ENCODE results near the gene PPP1R12B.
"Not testable (repeated sequence)": the region's sequence is repeated elsewhere in the genome, so short reads cannot be mapped to it uniquely, and the experiment has no call there.

PPP1R12B gene

GRCh38 chr1:202456372-202457169 is 108.1 kb downstream of the PPP1R12B start:
- H3K36me3 ChIP-seq (ENCODE audit: insufficient read depth, low read length); H3K4me3 ChIP-seq (ENCODE audit: low read length); H3K9ac ChIP-seq (ENCODE audit: low read depth, low read length); H3K27me3 ChIP-seq (ENCODE audit: insufficient read depth, low read length); H3K9me3 ChIP-seq (ENCODE audit: insufficient read depth, low read depth, low read length); H3K27ac ChIP-seq (ENCODE audit: low read depth, low read length): not testable (repeated sequence)
- peaks cover 18% of the 10 kb centered on the region; the same call in 1 of the 2 replicates for H3K4me1 ChIP-seq (ENCODE audit: insufficient read depth, low read length)
- WGBS, result 88% methylated on average over 5 of the region's 5 CpGs

GRCh38 chr1:202458651-202459050 is 110.2 kb downstream of the PPP1R12B start:
- H3K4me1 ChIP-seq (ENCODE audit: insufficient read depth, low read length), result peaks cover 27% of the 10 kb centered on the region; the same call in 1 of the 2 replicates
- not testable (repeated sequence) for H3K4me3 ChIP-seq (ENCODE audit: low read length); H3K27ac ChIP-seq (ENCODE audit: low read depth, low read length)

GRCh38 chr1:202459470-202460142 is 111.1 kb downstream of the PPP1R12B start:
- H3K4me3 ChIP-seq (ENCODE audit: low read length); H3K27me3 ChIP-seq (ENCODE audit: insufficient read depth, low read length); H3K27ac ChIP-seq (ENCODE audit: low read depth, low read length); H3K9ac ChIP-seq (ENCODE audit: low read depth, low read length); H3K36me3 ChIP-seq (ENCODE audit: insufficient read depth, low read length); H3K9me3 ChIP-seq (ENCODE audit: insufficient read depth, low read depth, low read length): not testable (repeated sequence)
- H3K4me1 ChIP-seq (ENCODE audit: insufficient read depth, low read length), result peaks cover 27% of the 10 kb centered on the region; the same call in 1 of the 2 replicates

More at GRCh38 chr1:202458651-202459050, 110.2 kb downstream of the PPP1R12B start:
- H3K36me3 ChIP-seq (ENCODE audit: insufficient read depth, low read length); H3K9me3 ChIP-seq (ENCODE audit: insufficient read depth, low read depth, low read length); H3K27me3 ChIP-seq (ENCODE audit: insufficient read depth, low read length); H3K9ac ChIP-seq (ENCODE audit: low read depth, low read length): not testable (repeated sequence)

GRCh38 chr1:202460143-202460495 is 111.6 kb downstream of the PPP1R12B start:
- H3K4me1 ChIP-seq (ENCODE audit: insufficient read depth, low read length), result peaks cover 27% of the 10 kb centered on the region; the same call in 1 of the 2 replicates
- H3K4me3 ChIP-seq (ENCODE audit: low read length); H3K27me3 ChIP-seq (ENCODE audit: insufficient read depth, low read length); H3K36me3 ChIP-seq (ENCODE audit: insufficient read depth, low read length); H3K9ac ChIP-seq (ENCODE audit: low read depth, low read length); H3K27ac ChIP-seq (ENCODE audit: low read depth, low read length); H3K9me3 ChIP-seq (ENCODE audit: insufficient read depth, low read depth, low read length): not testable (repeated sequence)

DNA sequence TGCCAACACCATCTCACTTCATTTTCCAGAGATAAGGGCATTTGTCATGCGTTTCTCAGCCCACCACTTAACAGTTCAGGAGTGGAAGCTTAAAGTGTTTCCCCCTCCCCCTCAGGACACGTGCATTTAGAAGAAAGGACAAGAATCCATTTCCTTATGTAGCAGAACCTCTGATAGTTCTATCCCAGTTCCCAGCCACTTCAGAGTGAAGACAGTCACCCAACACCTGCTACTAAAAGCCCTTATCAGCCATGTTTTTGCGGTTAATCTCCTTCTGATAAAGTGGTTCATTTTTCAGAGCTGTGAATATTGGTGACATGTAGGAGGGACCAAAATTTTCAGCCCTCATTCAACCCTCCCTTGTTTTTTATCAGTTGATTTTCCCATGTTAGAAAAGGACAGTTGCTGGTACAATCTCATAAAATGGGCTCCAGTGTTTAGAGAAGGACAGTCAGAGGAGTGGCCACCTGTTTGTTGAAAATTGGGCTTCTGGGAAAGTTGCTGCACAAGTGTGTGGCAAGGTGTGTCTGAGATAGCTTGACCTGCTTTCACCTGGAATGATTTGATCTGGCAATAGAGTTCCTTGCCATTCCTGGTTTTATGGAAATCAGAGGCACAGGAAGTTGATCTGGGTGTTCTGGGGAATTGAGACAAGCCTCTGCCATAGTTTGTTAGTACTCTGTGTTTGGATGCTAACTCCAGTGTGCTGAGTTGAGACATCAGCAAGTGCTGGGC is 114.0 kb downstream of the PPP1R12B start:
- no peaks in the 10 kb centered on the region for H3K36me3 ChIP-seq (ENCODE audit: insufficient read depth, low read length)
- no peaks in the 10 kb centered on the region for H3K27me3 ChIP-seq (ENCODE audit: insufficient read depth, low read length)
- H3K9ac ChIP-seq (ENCODE audit: low read depth, low read length), result no peak overlapping the region
- no peak overlapping the region for H3K27ac ChIP-seq (ENCODE audit: low read depth, low read length)
- H3K9me3 ChIP-seq (ENCODE audit: insufficient read depth, low read depth, low read length), result no peaks in the 10 kb centered on the region
- H3K4me1 ChIP-seq (ENCODE audit: insufficient read depth, low read length), result peaks cover 39% of the 10 kb centered on the region
- WGBS, result 48% methylated on average over 2 of the region's 3 CpGs
- H3K4me3 ChIP-seq (ENCODE audit: low read length), result no peak overlapping the region

DNA sequence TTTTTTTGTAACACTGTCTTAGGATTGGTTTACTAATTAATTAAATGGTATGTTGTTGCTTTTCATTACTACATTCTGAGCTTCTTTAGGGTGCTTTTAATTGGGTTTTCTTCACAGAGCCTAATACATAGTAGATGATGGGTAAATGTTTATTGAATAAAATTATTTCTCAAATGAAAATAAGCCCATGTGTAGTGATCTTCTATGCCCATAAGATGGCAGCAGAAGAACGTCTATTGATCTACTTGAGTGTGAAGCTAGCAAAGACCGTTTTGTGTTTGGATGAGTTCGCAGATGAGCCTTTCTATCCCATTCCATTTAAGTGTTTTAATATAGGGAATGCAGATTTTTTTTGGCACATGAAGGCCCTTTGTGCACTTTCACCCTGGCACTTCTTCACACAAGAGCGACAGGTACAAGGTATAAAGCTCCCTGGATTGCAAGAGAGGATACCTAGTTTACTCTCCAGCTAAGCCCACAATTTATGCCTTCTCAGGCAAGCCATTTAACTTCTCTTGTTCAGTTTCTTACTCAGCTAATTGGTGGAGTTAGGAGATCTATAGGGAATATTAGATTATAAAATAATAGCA is 115.7 kb downstream of the PPP1R12B start:
- H3K27ac ChIP-seq (ENCODE audit: low read depth, low read length); H3K9ac ChIP-seq (ENCODE audit: low read depth, low read length); H3K9me3 ChIP-seq (ENCODE audit: insufficient read depth, low read depth, low read length); H3K36me3 ChIP-seq (ENCODE audit: insufficient read depth, low read length); H3K27me3 ChIP-seq (ENCODE audit: insufficient read depth, low read length); H3K4me3 ChIP-seq (ENCODE audit: low read length): not testable (repeated sequence)
- WGBS, result 56% methylated on average over 4 of the region's 4 CpGs
- H3K4me1 ChIP-seq (ENCODE audit: insufficient read depth, low read length), result peaks cover 25% of the 10 kb centered on the region

DNA sequence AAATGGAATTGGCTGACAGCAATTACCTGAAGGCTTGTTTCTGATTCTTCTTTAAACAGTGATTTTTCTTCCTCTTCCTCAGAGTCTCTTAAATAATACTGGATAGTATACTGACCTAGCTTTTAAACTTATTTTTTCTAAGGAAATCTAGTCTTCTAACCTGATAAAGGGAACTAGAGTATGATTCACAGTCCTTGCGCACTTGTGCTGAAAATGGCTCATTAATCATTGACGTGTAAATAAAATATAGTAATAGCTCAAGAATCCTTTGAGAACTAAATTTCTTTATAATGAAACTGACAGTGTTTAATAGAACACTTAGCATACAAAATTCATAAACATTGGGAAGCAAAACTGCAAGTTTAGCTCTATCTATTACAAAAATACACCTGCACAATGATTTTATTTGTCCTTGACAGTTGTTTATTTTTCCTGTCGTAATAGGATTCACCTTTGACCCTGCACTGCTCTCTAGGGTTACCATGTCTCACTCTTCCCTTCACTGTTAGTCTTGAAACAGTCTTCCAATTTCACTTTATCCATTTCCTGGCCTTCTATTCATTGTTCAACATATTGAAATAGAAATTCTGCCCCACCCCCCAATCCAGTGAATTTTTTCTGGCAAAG is 117.3 kb downstream of the PPP1R12B start:
- not testable (repeated sequence) for H3K27ac ChIP-seq (ENCODE audit: low read depth, low read length); H3K4me3 ChIP-seq (ENCODE audit: low read length)
- 95% methylated on average over 1 of the region's 3 CpGs for WGBS

GRCh38 chr1:202466339-202466738 is 117.8 kb downstream of the PPP1R12B start:
- H3K9ac ChIP-seq (ENCODE audit: low read depth, low read length); H3K27me3 ChIP-seq (ENCODE audit: insufficient read depth, low read length); H3K36me3 ChIP-seq (ENCODE audit: insufficient read depth, low read length); H3K9me3 ChIP-seq (ENCODE audit: insufficient read depth, low read depth, low read length); H3K4me3 ChIP-seq (ENCODE audit: low read length); H3K27ac ChIP-seq (ENCODE audit: low read depth, low read length): not testable (repeated sequence)
- peaks cover 22% of the 10 kb centered on the region for H3K4me1 ChIP-seq (ENCODE audit: insufficient read depth, low read length)

More for the DNA sequence above, 117.3 kb downstream of the PPP1R12B start:
- not testable (repeated sequence) for H3K9ac ChIP-seq (ENCODE audit: low read depth, low read length); H3K27me3 ChIP-seq (ENCODE audit: insufficient read depth, low read length); H3K36me3 ChIP-seq (ENCODE audit: insufficient read depth, low read length); H3K9me3 ChIP-seq (ENCODE audit: insufficient read depth, low read depth, low read length)
- peaks cover 22% of the 10 kb centered on the region for H3K4me1 ChIP-seq (ENCODE audit: insufficient read depth, low read length)

DNA sequence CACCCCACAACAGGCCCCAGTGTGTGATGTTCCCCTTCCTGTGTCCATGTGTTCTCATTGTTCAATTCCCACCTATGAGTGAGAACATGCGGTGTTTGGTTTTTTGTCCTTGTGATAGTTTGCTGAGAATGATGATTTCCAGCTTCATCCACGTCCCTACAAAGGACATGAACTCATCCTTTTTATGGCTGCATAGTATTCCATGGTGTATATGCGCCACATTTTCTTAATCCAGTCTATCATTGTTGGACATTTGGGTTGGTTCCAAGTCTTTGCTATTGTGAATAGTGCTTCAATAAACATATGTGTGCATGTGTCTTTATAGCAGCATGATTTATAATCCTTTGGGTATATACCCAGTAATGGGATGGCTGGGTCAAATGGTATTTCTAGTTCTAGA is 118.9 kb downstream of the PPP1R12B start:
- H3K9me3 ChIP-seq (ENCODE audit: insufficient read depth, low read depth, low read length); H3K27me3 ChIP-seq (ENCODE audit: insufficient read depth, low read length); H3K36me3 ChIP-seq (ENCODE audit: insufficient read depth, low read length); H3K27ac ChIP-seq (ENCODE audit: low read depth, low read length); H3K9ac ChIP-seq (ENCODE audit: low read depth, low read length); H3K4me3 ChIP-seq (ENCODE audit: low read length): not testable (repeated sequence)
- peaks cover 17% of the 10 kb centered on the region for H3K4me1 ChIP-seq (ENCODE audit: insufficient read depth, low read length)
- no CpG with 5 or more reads among the region's 3 CpGs for WGBS

DNA sequence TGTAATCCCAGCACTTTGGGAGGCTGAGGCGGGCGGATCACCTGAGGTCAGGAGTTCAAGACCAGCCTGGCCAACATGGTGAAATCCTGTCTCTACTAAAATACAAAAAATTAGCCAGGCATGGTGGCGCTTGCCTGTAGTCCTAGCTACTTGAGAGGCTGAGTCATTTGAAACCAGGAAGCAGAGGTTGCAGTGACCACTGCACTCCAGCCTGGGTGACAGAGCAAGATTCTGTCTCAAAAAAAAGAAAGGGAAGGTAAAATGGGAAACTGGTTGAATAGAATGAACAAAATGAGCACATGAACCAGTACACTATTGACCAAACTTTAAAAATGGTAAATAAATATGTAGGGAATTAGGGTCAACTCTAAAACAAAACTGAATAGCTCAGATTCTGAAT is 120.2 kb downstream of the PPP1R12B start:
- not testable (repeated sequence) for H3K9me3 ChIP-seq (ENCODE audit: insufficient read depth, low read depth, low read length); H3K27me3 ChIP-seq (ENCODE audit: insufficient read depth, low read length); H3K4me3 ChIP-seq (ENCODE audit: low read length); H3K9ac ChIP-seq (ENCODE audit: low read depth, low read length); H3K27ac ChIP-seq (ENCODE audit: low read depth, low read length); H3K36me3 ChIP-seq (ENCODE audit: insufficient read depth, low read length)
- peaks cover 12% of the 10 kb centered on the region for H3K4me1 ChIP-seq (ENCODE audit: insufficient read depth, low read length)
- WGBS, result 93% methylated on average over 3 of the region's 3 CpGs

DNA sequence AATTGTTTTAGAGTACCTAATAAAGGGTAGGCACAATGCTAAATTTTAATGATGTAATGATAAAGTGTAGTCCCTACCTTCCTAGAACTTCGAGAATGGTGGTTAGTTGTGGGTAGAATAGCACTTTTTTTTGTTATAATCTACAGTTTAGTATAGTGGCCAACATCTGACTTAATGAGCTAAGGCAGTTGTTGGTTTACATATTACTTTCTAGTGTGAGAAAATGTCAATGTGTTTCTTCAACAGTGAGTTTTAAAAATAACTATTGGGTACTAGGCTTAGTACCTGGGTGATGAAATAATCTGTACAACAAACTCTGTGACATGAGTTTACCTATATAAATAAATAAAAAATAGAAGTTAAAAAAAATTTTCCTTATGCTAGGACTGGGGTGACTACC is 120.6 kb downstream of the PPP1R12B start:
- H3K4me3 ChIP-seq (ENCODE audit: low read length); H3K27ac ChIP-seq (ENCODE audit: low read depth, low read length); H3K9ac ChIP-seq (ENCODE audit: low read depth, low read length); H3K27me3 ChIP-seq (ENCODE audit: insufficient read depth, low read length); H3K36me3 ChIP-seq (ENCODE audit: insufficient read depth, low read length); H3K9me3 ChIP-seq (ENCODE audit: insufficient read depth, low read depth, low read length): not testable (repeated sequence)
- H3K4me1 ChIP-seq (ENCODE audit: insufficient read depth, low read length), result peaks cover 12% of the 10 kb centered on the region
- 84% methylated on average over 1 of the region's 1 CpG for WGBS

Measured in HUES64 (cell line).